Measurements from ENCODE around the gene IFT122.

The IFT122 gene

DNA sequence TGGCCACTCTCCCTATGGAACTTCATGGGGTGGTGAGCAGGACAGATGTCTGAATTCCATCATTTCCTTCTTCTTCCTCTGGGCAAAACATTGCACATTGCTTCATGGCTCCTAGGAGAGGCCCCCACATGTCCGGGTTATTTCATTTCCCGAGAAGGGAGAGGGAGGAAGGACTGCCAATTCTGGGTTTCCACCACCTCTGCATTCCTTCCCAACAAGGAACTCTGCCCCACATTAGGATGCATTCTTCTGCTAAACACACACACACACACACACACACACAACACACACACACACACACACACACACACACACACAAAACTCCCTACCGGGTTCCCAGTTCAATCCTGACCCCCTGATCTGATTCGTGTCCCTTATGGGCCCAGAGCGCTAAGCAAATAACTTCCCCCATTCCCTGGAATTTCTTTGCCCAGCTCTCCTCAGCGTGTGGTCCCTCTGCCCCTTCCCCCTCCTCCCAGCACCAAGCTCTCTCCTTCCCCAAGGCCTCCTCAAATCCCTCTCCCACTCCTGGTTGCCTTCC is 90.3 kb downstream of the IFT122 start:
- TF ChIP-seq, protein P1, sequence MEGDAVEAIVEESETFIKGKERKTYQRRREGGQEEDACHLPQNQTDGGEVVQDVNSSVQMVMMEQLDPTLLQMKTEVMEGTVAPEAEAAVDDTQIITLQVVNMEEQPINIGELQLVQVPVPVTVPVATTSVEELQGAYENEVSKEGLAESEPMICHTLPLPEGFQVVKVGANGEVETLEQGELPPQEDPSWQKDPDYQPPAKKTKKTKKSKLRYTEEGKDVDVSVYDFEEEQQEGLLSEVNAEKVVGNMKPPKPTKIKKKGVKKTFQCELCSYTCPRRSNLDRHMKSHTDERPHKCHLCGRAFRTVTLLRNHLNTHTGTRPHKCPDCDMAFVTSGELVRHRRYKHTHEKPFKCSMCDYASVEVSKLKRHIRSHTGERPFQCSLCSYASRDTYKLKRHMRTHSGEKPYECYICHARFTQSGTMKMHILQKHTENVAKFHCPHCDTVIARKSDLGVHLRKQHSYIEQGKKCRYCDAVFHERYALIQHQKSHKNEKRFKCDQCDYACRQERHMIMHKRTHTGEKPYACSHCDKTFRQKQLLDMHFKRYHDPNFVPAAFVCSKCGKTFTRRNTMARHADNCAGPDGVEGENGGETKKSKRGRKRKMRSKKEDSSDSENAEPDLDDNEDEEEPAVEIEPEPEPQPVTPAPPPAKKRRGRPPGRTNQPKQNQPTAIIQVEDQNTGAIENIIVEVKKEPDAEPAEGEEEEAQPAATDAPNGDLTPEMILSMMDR (conservative IDR thresholded peaks at IDR 0.05) = no peak
- H3K27ac ChIP-seq = no peak overlapping the region

DNA sequence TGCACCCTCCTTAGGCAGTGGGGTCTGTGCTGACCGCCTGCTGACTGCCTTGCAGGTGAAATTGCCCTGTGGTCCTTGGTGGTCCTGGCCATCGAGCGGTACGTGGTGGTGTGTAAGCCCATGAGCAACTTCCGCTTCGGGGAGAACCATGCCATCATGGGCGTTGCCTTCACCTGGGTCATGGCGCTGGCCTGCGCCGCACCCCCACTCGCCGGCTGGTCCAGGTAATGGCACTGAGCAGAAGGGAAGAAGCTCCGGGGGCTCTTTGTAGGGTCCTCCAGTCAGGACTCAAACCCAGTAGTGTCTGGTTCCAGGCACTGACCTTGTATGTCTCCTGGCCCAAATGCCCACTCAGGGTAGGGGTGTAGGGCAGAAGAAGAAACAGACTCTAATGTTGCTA is 90.8 kb downstream of the IFT122 start:
- TF ChIP-seq, protein P1 (conservative IDR thresholded peaks at IDR 0.05) = no peak
- H3K27ac ChIP-seq = no peak overlapping the region

DNA sequence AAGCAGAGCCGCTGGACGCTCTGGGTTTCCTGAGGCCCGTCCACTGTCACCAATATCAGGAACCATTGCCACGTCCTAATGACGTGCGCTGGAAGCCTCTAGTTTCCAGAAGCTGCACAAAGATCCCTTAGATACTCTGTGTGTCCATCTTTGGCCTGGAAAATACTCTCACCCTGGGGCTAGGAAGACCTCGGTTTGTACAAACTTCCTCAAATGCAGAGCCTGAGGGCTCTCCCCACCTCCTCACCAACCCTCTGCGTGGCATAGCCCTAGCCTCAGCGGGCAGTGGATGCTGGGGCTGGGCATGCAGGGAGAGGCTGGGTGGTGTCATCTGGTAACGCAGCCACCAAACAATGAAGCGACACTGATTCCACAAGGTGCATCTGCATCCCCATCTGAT is 91.7 kb downstream of the IFT122 start:
- no peak overlapping the region for H3K27ac ChIP-seq
- TF ChIP-seq, protein P1 (conservative IDR thresholded peaks at IDR 0.05) = no peak

DNA sequence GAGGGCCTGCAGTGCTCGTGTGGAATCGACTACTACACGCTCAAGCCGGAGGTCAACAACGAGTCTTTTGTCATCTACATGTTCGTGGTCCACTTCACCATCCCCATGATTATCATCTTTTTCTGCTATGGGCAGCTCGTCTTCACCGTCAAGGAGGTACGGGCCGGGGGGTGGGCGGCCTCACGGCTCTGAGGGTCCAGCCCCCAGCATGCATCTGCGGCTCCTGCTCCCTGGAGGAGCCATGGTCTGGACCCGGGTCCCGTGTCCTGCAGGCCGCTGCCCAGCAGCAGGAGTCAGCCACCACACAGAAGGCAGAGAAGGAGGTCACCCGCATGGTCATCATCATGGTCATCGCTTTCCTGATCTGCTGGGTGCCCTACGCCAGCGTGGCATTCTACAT is 92.2 kb downstream of the IFT122 start:
- no peak overlapping the region for H3K27ac ChIP-seq
- TF ChIP-seq, protein P1 (conservative IDR thresholded peaks at IDR 0.05) = no peak

DNA sequence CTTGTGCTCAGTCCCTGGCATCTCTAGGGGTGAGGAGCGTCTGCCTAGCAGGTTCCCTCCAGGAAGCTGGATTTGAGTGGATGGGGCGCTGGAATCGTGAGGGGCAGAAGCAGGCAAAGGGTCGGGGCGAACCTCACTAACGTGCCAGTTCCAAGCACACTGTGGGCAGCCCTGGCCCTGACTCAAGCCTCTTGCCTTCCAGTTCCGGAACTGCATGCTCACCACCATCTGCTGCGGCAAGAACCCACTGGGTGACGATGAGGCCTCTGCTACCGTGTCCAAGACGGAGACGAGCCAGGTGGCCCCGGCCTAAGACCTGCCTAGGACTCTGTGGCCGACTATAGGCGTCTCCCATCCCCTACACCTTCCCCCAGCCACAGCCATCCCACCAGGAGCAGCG is 93.4 kb downstream of the IFT122 start:
- TF ChIP-seq, protein P1 (conservative IDR thresholded peaks at IDR 0.05) = no peak
- H3K27ac ChIP-seq = no peak overlapping the region

DNA sequence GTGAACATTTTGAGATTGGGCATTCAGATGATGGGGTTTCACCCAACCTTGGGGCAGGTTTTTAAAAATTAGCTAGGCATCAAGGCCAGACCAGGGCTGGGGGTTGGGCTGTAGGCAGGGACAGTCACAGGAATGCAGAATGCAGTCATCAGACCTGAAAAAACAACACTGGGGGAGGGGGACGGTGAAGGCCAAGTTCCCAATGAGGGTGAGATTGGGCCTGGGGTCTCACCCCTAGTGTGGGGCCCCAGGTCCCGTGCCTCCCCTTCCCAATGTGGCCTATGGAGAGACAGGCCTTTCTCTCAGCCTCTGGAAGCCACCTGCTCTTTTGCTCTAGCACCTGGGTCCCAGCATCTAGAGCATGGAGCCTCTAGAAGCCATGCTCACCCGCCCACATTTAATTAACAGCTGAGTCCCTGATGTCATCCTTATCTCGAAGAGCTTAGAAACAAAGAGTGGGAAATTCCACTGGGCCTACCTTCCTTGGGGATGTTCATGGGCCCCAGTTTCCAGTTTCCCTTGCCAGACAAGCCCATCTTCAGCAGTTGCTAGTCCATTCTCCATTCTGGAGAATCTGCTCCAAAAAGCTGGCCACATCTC is 94.5 kb downstream of the IFT122 start:
- H3K27ac ChIP-seq = no peak overlapping the region
- TF ChIP-seq, protein P1 (conservative IDR thresholded peaks at IDR 0.05) = no peak

DNA sequence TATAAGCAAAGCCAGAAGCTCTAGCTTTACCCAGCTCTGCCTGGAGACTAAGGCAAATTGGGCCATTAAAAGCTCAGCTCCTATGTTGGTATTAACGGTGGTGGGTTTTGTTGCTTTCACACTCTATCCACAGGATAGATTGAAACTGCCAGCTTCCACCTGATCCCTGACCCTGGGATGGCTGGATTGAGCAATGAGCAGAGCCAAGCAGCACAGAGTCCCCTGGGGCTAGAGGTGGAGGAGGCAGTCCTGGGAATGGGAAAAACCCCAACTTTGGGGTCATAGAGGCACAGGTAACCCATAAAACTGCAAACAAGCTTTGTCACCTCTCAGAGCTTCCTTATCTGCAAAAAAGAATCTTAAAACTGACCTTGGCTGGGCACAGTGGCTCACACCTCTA is 95.1 kb downstream of the IFT122 start:
- TF ChIP-seq, protein P1 (conservative IDR thresholded peaks at IDR 0.05) = no peak
- H3K27ac ChIP-seq = no peak overlapping the region

Data from VCaP (cell line).